Measurements from ENCODE around the gene EGFL7.

EGFL7 gene

GRCh38 chr9:136644343-136644592 is 18.4 kb upstream of the EGFL7 start:
- DNase-seq (ENCODE audit: low read depth): peak; percentile 32

DNA sequence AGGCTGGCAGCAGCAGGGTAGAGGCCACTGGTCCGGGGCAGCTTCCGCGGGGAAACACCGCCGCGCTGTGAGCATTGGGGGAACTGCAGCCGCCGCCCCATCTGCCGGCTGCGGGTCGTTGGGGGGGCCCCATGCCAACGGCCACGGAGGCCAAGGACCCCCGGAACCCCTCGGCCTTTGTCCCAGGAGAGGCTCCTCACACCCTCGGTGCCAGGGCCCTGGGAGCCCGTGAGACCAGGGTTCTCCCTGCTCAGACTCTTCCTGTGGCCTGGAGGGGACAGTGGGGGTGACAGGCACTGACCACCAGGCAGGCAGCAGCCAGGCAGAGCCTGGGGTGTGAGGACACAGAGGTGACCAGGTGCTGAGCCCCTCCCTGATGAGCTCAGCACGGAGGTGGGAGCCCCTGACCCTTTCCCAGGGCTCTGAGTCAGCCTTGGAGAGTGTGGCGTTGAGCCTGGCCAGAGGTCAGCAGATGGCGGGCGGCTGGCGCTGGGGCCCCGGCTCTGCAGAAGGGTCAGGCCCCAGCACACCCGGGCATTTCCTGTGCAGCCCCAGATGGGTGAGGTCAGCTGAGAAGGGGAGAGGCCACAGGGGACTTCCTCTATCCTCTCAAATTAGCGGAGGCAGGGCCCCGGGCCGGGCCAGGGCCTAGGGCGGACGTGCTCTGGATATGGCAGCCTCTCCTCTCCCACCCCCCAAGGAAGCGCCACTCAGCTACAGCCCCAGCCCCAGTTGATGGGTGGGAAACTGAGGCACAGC is 17.9 kb upstream of the EGFL7 start:
- no peak for DNase-seq (ENCODE audit: low read depth)

DNA sequence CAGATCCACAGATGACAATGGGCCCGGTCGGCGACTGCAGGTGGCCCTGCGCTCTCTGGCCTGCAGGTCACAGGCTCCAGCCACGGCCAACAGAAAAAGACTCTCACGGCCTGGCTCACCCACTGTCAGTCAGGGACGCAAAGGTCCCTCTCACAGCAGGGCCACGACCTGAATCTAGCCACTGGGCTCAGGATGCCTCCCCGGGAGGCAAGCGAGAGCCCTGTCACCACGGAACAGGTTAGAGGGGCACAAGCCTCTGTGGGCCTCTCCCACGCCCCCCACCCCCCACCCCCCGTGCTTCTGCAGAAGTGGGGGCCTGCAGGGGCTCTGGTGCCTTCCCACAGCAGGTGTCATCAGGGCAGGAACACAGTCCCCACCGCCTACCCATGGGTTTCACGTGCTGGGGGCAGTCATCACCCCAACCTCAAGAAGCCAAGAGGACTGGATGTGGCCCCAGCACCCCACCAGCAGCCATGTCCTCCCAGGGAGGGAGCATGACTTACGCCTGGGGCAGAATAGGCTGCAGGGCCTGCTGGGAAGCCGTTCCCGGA is 17.3 kb upstream of the EGFL7 start:
- no peak for DNase-seq (ENCODE audit: low read depth)

GRCh38 chr9:136645903-136646754 is 16.6 kb upstream of the EGFL7 start:
- no peak for DNase-seq (ENCODE audit: low read depth)

- no peak for DNase-seq (ENCODE audit: low read depth)
Observed at GRCh38 chr9:136646827-136647711, 15.6 kb upstream of the EGFL7 start.

DNA sequence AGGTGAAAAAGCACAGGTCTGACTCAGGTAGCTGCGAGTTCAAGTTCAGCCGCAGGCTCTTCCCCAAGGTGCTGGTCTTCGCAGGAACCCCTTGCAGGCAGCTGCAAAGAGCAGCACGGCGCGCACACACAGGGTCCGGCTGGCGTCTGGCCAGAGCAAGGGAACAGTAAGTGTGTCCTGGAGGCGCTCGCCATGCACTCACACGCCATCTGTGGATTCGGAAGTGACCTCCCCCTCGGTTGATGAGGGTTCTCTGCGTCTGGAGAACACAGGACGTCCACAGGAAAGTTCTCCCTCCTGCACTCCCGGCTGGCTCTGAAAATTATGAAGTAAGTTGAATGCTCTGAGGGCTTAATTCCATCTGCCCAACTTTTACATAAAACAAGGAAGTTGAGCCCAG is 14.0 kb upstream of the EGFL7 start:
- DNase-seq (ENCODE audit: low read depth): no peak

DNA sequence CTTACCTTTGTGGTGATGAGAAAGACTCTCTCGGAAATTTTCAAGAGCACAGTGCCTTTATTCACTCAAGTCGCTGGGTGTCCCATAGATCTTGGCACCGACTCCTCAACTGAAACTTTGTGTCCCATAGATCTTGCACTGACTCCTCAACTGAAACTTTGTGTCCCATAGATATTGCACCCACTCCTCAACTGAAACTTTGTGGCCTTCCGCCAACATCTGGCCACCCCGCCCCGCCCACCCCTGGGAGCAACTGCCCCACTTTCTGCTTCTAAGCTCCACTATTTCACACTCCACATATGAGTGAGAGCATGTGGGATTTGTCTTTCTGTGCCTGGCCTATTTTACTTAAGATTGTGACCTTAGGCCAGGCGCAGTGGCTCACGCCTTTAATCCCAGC is 12.7 kb upstream of the EGFL7 start:
- DNase-seq (ENCODE audit: low read depth): no peak

- DNase-seq (ENCODE audit: low read depth): no peak
Observed at GRCh38 chr9:136650648-136651047, 12.1 kb upstream of the EGFL7 start.

GRCh38 chr9:136651860-136652259 is 10.9 kb upstream of the EGFL7 start:
- no peak for DNase-seq (ENCODE audit: low read depth)

DNA sequence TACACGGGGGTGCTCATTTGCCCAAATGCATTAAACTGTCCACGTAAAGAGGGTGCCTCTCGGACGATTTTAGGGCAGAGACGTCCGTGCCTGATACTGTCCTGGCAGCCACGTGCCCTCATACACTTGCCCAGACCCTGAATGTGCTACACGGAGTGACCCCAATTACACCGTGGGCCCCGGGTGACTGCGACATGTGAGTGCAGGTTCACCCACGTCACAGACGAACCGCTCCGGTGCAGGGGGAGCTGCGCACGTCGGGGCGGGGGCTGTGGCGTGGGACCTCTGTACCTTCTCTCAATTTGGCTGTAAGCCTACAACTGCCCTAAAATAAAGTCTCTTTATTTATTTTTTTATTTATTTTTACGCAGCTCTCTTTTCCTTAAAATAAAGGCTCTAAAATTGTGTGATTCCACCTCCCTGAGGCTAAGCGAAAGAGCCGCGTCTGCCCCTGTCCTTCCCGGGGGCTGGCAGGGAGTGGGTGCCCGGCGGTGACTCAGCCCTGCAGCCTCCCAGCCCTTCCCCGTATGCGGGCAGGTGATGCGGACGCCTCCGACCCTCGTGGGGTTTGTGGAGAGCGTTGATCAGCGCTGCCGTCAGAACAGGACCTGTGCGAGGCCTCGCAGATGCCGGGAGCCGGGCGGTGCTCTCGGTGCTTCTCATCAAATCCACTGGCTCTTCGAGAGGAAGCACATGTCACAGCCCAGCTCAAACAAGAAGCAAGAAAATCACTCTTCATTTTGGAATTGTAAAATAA is 9.2 kb upstream of the EGFL7 start:
- DNase-seq (ENCODE audit: low read depth): no peak

GRCh38 chr9:136654820-136655535 is 7.7 kb upstream of the EGFL7 start:
- no peak for DNase-seq (ENCODE audit: low read depth)

DNA sequence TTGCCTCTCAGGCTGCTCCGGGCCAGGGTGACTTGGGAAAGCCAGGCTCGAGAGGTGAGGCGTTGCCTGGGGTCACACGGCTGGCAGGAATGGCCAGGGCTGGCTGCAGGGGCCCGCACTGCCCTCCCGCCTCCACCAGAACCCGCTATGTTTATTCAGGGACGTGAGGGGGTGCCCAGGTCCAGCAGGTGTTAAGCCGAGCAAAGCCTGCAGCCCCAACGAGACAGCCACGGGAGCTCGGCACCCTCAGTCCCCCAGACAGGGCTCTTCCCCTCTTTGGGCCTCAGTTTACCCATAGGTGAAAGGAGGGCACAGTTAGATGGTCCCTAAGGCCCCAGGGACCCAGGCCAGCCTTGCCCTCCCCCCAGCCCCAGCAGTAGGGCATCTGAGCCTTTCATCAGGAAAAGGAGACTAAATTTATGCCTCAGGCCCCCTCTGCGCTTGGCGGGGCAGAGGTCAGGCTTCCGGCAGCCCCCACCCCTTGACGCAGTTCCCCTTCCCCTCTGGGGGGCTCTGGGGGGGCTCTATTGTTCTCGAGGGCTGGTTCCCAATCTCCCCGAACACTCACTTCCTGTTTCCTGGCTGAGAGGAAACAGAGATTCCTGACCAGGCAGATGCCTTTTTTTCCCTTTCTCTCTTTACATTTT is 7.1 kb upstream of the EGFL7 start:
- DNase-seq (ENCODE audit: low read depth): no peak

DNA sequence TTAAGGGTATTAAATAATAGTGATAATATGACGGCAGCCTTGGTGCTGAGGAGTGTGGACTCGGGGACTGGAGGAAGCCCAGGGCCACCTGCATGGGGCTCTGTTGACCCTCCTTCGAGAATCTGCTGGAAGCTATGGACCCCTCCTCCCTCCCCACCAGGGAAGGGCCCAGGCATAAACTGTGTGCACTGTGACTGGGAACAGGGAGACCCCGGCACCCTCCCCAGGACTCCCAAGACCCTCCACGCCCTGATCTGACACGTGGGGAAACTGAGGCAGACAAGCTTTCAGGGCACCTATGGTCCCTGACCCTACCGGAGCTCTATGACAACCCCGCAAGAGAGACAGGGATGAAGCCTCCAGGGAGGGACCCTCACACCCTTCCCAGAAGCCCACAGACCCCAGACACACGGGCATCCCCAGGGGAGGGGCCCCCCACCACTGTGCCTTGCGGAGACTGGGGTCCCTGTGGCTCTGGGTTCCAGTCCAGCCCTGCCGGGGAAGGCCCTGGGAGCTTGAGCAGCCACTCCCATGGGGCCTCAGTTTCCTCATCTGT is 6.5 kb upstream of the EGFL7 start:
- DNase-seq (ENCODE audit: low read depth): no peak

- no peak for DNase-seq (ENCODE audit: low read depth)
Observed at GRCh38 chr9:136656795-136657611, 5.7 kb upstream of the EGFL7 start.

GRCh38 chr9:136657974-136658848 is 4.5 kb upstream of the EGFL7 start:
- no peak for DNase-seq (ENCODE audit: low read depth)

GRCh38 chr9:136658849-136659535 is 3.7 kb upstream of the EGFL7 start:
- no peak for DNase-seq (ENCODE audit: low read depth)

All from T-helper 22 cell (primary cell).